WTC11 (cell line): ENCODE data around the gene CDH16. TPM values are rescaled to one million over a fixed set of nuclear protein-coding genes. Genes with fewer than 3 reads are reported as not detected.

Source experiments
- ATAC-seq: fragments of 200-7000 bp; cut with Tn5 transposase; 2 replicates; pipeline ENCODE4 v1.10.0; 2021; ENCODE audit warnings: mild to moderate bottlenecking, moderate library complexity
- CTCF ChIA-PET: fragments of 300-600 bp; sonication (Branson Sonifier 250); formaldehyde crosslinking; loops from one replicate; lab custom pipeline; 2021; ENCODE audit warnings: antibody characterized with exemption; lab: Charles Lee
- POLR2A ChIA-PET: fragments of 350-600 bp; sonication (Branson Sonifier 250); formaldehyde crosslinking; loops from one replicate; lab custom pipeline; 2021; ENCODE audit warnings: antibody characterized with exemption; lab: Charles Lee
- DNase-seq: peaks from one replicate; pipeline ENCODE4 v3.0.0; 2021; ENCODE audit warnings: low spot score
- H3K27ac Mint-ChIP-seq: 2 replicates; pipeline ENCODE4 v1.8.0; 2021; ENCODE audit warnings: mixed read lengths
- H3K27me3 Mint-ChIP-seq: 2 replicates; pipeline ENCODE4 v1.8.0; 2021; ENCODE audit warnings: low read depth, mild to moderate bottlenecking, moderate library complexity, mixed read lengths
- H3K36me3 Mint-ChIP-seq: 2 replicates; pipeline ENCODE4 v1.8.0; 2021; ENCODE audit warnings: mixed read lengths
- H3K4me1 Mint-ChIP-seq: 2 replicates; pipeline ENCODE4 v1.8.0; 2022; ENCODE audit warnings: mixed read lengths
- H3K4me3 Mint-ChIP-seq: 2 replicates; pipeline ENCODE4 v1.8.0; 2021; ENCODE audit warnings: mild to moderate bottlenecking, moderate library complexity, mixed read lengths
- H3K9me3 Mint-ChIP-seq: 2 replicates; pipeline ENCODE4 v1.8.0; 2021; ENCODE audit warnings: mixed read lengths
- CTCF ChIP-seq: fragments of 200-600 bp; IDR thresholded peaks from 2 replicates; pipeline ENCODE4 v1.8.0; 2022; ENCODE audit warnings: antibody characterized with exemption
- E2F1 ChIP-seq: sonication (generic); formaldehyde crosslinking; IDR thresholded peaks from 2 replicates; pipeline ENCODE4 v1.8.0; 2022; ENCODE audit warnings: mild to moderate bottlenecking, missing genetic modification reagents
- ELF4 ChIP-seq: sonication (generic); formaldehyde crosslinking; IDR thresholded peaks from 2 replicates; pipeline ENCODE4 v1.8.1; 2022; ENCODE audit warnings: low read depth, mild to moderate bottlenecking, moderate library complexity, missing genetic modification reagents
- FOXP1 ChIP-seq: sonication (generic); formaldehyde crosslinking; IDR thresholded peaks from 2 replicates; pipeline ENCODE4 v1.8.0; 2022; ENCODE audit warnings: missing genetic modification reagents, mild to moderate bottlenecking, moderate library complexity, borderline replicate concordance
- GABPB1 ChIP-seq: sonication (generic); formaldehyde crosslinking; IDR thresholded peaks from 2 replicates; pipeline ENCODE4 v1.8.1; 2023; ENCODE audit warnings: mild to moderate bottlenecking, missing genetic modification reagents
- KAT7 ChIP-seq: sonication (generic); formaldehyde crosslinking; IDR thresholded peaks from 2 replicates; pipeline ENCODE4 v1.8.1; 2023; ENCODE audit warnings: missing genetic modification reagents, mild to moderate bottlenecking, borderline replicate concordance
- MAX ChIP-seq: sonication (generic); formaldehyde crosslinking; IDR thresholded peaks from 2 replicates; pipeline ENCODE4 v1.8.0; 2022; ENCODE audit warnings: mild to moderate bottlenecking, missing genetic modification reagents
- MLX ChIP-seq: sonication (generic); formaldehyde crosslinking; IDR thresholded peaks from 2 replicates; pipeline ENCODE4 v1.8.1; 2023; ENCODE audit warnings: mild to moderate bottlenecking, missing genetic modification reagents, moderate library complexity
- MYBL2 ChIP-seq: sonication (generic); formaldehyde crosslinking; IDR thresholded peaks from 2 replicates; pipeline ENCODE4 v1.8.1; 2023; ENCODE audit warnings: mild to moderate bottlenecking, moderate library complexity, missing genetic modification reagents
- NFE2L1 ChIP-seq: sonication (generic); formaldehyde crosslinking; IDR thresholded peaks from 2 replicates; pipeline ENCODE4 v1.8.1; 2023; ENCODE audit warnings: missing genetic modification reagents
- SMAD4 ChIP-seq: sonication (generic); formaldehyde crosslinking; IDR thresholded peaks from 2 replicates; pipeline ENCODE4 v1.8.0; 2022; ENCODE audit warnings: mild to moderate bottlenecking, missing genetic modification reagents
- SP1 ChIP-seq: sonication (generic); formaldehyde crosslinking; conservative IDR thresholded peaks from 2 replicates; pipeline ENCODE4 v1.8.1; 2022; ENCODE audit warnings: missing genetic modification reagents
- TEAD4 ChIP-seq: sonication (generic); formaldehyde crosslinking; IDR thresholded peaks from 2 replicates; pipeline ENCODE4 v1.8.0; 2022; ENCODE audit warnings: mild to moderate bottlenecking, missing genetic modification reagents
- ZNF121 ChIP-seq: sonication (generic); formaldehyde crosslinking; IDR thresholded peaks from 2 replicates; pipeline ENCODE4 v1.8.0; 2023; ENCODE audit warnings: missing genetic modification reagents
- ZNF396 ChIP-seq: fragments of 250-450 bp; sonication (Bioruptor Pico); IDR thresholded peaks from 2 replicates; pipeline ENCODE4 v1.8.0; 2021; ENCODE audit warnings: mild to moderate bottlenecking, moderate library complexity, borderline replicate concordance
- ZNF532 ChIP-seq: fragments of 250-450 bp; sonication (Bioruptor Pico); IDR thresholded peaks from 2 replicates; pipeline ENCODE4 v1.9.0; 2021; ENCODE audit warnings: mild to moderate bottlenecking, borderline replicate concordance
- total RNA-seq: library from RNA; stranded (reverse); gene quantifications from 3 replicates; pipeline ENCODE4 v1.2.3, GENCODE V29; 2021

CDH16 gene
- total RNA-seq, 1 experiment from 2014 or later: not detected

GRCh38 chr16:66930189-66930588 is 11.5 kb upstream of the CDH16 start:
- TF ChIP-seq GABPB1 (CRISPR knock-in tag): no peak
- no peak for TF ChIP-seq ELF4 (CRISPR knock-in tag)
- no peak for TF ChIP-seq KAT7 (CRISPR knock-in tag)
- no peak for TF ChIP-seq SMAD4
- TF ChIP-seq, all 79 proteins: peak for 0
- Mint-ChIP-seq H3K4me1 (peaks cover 23% of the 10 kb centered on the region), H3K36me3 (no peaks in the 10 kb centered on the region), H3K4me3 (no peak overlapping the region), H3K27ac (no peak overlapping the region), H3K27me3 (peaks cover 38% of the 10 kb centered on the region), H3K9me3 (no peaks in the 10 kb centered on the region)
- no peak for DNase-seq
- ChIA-PET CTCF (interaction anchor here (1.5 kb wide), 1 partner anchor 35 kb away, joined by 6 read pairs; no protein-coding TSS in a partner anchor), POLR2A (no interaction called here)
- no peak for ATAC-seq

- H3K4me1 Mint-ChIP-seq: peaks cover 17% of the 10 kb centered on the region
- H3K27ac Mint-ChIP-seq: no peak overlapping the region; the same call in 1 of the 2 replicates
- CTCF ChIA-PET: interaction anchor here (0.5 to 7.0 kb wide), 33 partner anchors 11 to 499 kb away, joined by 3 to 175 read pairs (median 6); partner anchors contain the start of genes CDH16, CES3, NAE1 and NOL3
- no peak overlapping the region for H3K4me3 Mint-ChIP-seq
- H3K36me3 Mint-ChIP-seq: no peaks in the 10 kb centered on the region
- peaks cover 42% of the 10 kb centered on the region for H3K27me3 Mint-ChIP-seq
- peak; percentile 76 for DNase-seq
- peak; percentile 71 for ATAC-seq
- TF ChIP-seq ZNF396 (CRISPR knock-in tag): no peak
- TF ChIP-seq CTCF: peak; percentile 40; the same call in 1 of the 2 replicates
- peak; percentile 96 for TF ChIP-seq ZNF121
- no peak for TF ChIP-seq ZNF532 (CRISPR knock-in tag)
- no peak for TF ChIP-seq TEAD4 (CRISPR knock-in tag)
- no peak for TF ChIP-seq SP1 (CRISPR knock-in tag)
- no peak for TF ChIP-seq MLX (CRISPR knock-in tag)
- TF ChIP-seq NFE2L1 (CRISPR knock-in tag): no peak
- TF ChIP-seq MAX (CRISPR knock-in tag): no peak
- TF ChIP-seq MYBL2 (CRISPR knock-in tag): no peak
- no peak for TF ChIP-seq E2F1
- TF ChIP-seq FOXP1 (CRISPR knock-in tag): no peak
- H3K9me3 Mint-ChIP-seq: no peaks in the 10 kb centered on the region
- POLR2A ChIA-PET: interaction anchor here (0.9 kb wide), 1 partner anchor 98 kb away, joined by 3 read pairs; the partner anchor contains the start of gene NAE1
Measured at GRCh38 chr16:66928702-66929388, 10.2 kb upstream of the CDH16 start.
